ENCODE results near the gene TMC7. TPM values are rescaled to one million over a fixed set of nuclear protein-coding genes. Genes with fewer than 3 reads are reported as not detected.

Gene TMC7
- total and polyA plus RNA-seq, 2 donors (not counting 3 experiments of a cell fraction or from before 2014, with no cell fraction given) = 5.7 to 7.0 TPM

DNA sequence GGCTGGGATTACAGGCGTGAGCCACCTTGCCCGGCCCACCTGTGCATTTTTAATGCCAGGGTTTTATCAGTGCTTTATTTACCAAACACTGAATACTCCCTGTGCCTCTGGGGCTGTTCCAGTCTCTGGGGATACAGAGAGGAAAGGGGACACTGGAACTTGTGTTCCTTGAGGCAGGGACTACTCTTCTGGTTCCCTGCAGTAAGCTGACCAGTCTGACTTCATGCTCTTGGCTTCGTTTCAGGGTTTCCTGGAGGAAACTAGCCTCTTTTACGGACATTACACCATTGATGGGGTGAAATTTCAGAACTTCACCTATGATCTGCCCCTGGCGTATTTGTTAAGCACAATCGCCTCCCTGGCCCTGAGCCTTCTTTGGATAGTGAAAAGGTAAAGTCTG, 46.2 kb downstream of the TMC7 start:
- BruUV-seq (replicated peaks) = no TSS peak
- H3K9me1 ChIP-seq (replicated peaks; ENCODE audit: control insufficient read depth, extremely low read depth, insufficient read depth, low read length) = no peaks in the 10 kb centered on the region
- H3K27me3 ChIP-seq (ENCODE audit: control insufficient read depth in 2 of 2, insufficient read depth in 2 of 2, low read length in 2 of 2) = no peaks in the 10 kb centered on the region
- no peaks in the 10 kb centered on the region for H3K9me3 ChIP-seq (replicated peaks; ENCODE audit: control insufficient read depth, insufficient read depth, low read length)
- TF ChIP-seq EZH2 (IDR thresholded peaks at IDR 0.05; ENCODE audit: borderline replicate concordance, low read depth, low read length, severe bottlenecking) (no peak), POLR2A (IDR thresholded peaks at IDR 0.05; ENCODE audit: low read depth, low read length) (no peak), FOS (IDR thresholded peaks at IDR 0.05; ENCODE audit: borderline replicate concordance, insufficient read depth, low read length) (no peak), GATA2 (IDR thresholded peaks at IDR 0.05; ENCODE audit: insufficient read depth, insufficient read length, low read depth, low read length) (no peak), MYC (IDR thresholded peaks at IDR 0.05; ENCODE audit: low read depth, low read length) (no peak)
- TF ChIP-seq, protein P1, sequence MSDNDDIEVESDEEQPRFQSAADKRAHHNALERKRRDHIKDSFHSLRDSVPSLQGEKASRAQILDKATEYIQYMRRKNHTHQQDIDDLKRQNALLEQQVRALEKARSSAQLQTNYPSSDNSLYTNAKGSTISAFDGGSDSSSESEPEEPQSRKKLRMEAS (IDR thresholded peaks at IDR 0.05; ENCODE audit: insufficient read depth, insufficient read length) = no peak
- ChIA-PET POLR2A (no interaction called here), CTCF (interaction anchor here (0.9 kb wide), 1 partner anchor 46 kb away, joined by 4 read pairs; the partner anchor contains the start of gene TMC7)
- H4K20me1 ChIP-seq (replicated peaks; ENCODE audit: control insufficient read depth, extremely low read depth, insufficient read depth, low read length) = no peaks in the 10 kb centered on the region
- no peak overlapping the region for H2AFZ ChIP-seq (ENCODE audit: low read depth, low read length)
- DNase-seq (ENCODE audit: low read depth, low spot score) (peak; percentile 40), FAIRE-seq (no peak)
- H3K4me1 ChIP-seq (ENCODE audit: control insufficient read depth, extremely low read depth, insufficient read depth, low read length) = peaks cover 3% of the 10 kb centered on the region
- H3K27ac ChIP-seq (ENCODE audit: insufficient read depth, low read depth, low read length) = no peak overlapping the region
- H3K4me2 ChIP-seq (ENCODE audit: insufficient read depth, low read length) = no peak overlapping the region
- H3K9ac ChIP-seq (replicated peaks; ENCODE audit: extremely low read depth, insufficient read depth, low read length) = no peak overlapping the region
- H3K36me3 ChIP-seq (ENCODE audit: control insufficient read depth in 2 of 2, extremely low read depth in 1 of 2, insufficient read depth in 2 of 2, low read length in 2 of 2) = peaks cover 0 to 3% of the 10 kb centered on the region in 2 experiments
- dilution Hi-C loops (cut with MboI; ENCODE audit: extremely low pct_ligation_motif_present, low sequenced_read_pairs) = no loop called here
- H3K79me2 ChIP-seq (ENCODE audit: control insufficient read depth, insufficient read depth, low read length) = no peaks in the 10 kb centered on the region
- H3K4me3 ChIP-seq (replicated peaks in 1 of 3; ENCODE audit: insufficient read depth in 1 of 3, low read depth in 1 of 3, low read length in 3 of 3) = no peak overlapping the region
- intact Hi-C loops (cut with micrococcal nuclease) = loop anchor here (2.0 kb wide), 1 partner anchor 33 kb away; no protein-coding TSS in a partner anchor

DNA sequence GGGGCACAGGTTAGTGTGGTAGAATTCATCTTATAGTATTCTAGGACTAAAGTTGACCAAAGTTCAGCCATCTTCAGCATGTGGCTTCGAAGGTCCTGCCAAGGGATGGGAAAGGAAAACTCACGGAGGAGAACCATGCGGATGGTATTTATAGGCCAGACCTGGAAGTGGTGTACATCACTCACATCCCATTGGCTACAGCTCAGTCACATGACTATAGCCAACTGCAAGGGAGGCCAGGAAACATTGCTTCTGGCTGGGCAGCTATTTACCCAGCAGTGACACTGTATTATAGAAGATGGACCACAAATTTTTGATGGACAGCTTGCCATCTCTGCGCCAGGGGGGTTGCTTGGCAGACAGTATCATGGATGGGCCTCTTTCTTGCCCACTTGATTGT, 48.0 kb downstream of the TMC7 start:
- TF ChIP-seq POLR2AphosphoS5 (IDR thresholded peaks at IDR 0.05; ENCODE audit: insufficient read depth, low read depth, low read length) (no peak), POLR2A (IDR thresholded peaks at IDR 0.05; ENCODE audit: low read depth, low read length) (no peak), FOS (IDR thresholded peaks at IDR 0.05; ENCODE audit: borderline replicate concordance, insufficient read depth, low read length) (no peak), EZH2 (IDR thresholded peaks at IDR 0.05; ENCODE audit: borderline replicate concordance, low read depth, low read length, severe bottlenecking) (no peak)
- peaks cover 0 to 3% of the 10 kb centered on the region in 2 experiments for H3K36me3 ChIP-seq (ENCODE audit: control insufficient read depth in 2 of 2, extremely low read depth in 1 of 2, insufficient read depth in 2 of 2, low read length in 2 of 2)
- CTCF ChIA-PET = no interaction called here
- no peaks in the 10 kb centered on the region for H3K9me1 ChIP-seq (replicated peaks; ENCODE audit: control insufficient read depth, extremely low read depth, insufficient read depth, low read length)
- H3K27ac ChIP-seq (ENCODE audit: insufficient read depth, low read depth, low read length) = no peak overlapping the region
- H3K4me2 ChIP-seq (ENCODE audit: insufficient read depth, low read length) = no peak overlapping the region
- POLR2A ChIA-PET = no interaction called here
- no peaks in the 10 kb centered on the region for H3K27me3 ChIP-seq (ENCODE audit: control insufficient read depth in 2 of 2, insufficient read depth in 2 of 2, low read length in 2 of 2)
- no peaks in the 10 kb centered on the region for H3K9me3 ChIP-seq (replicated peaks; ENCODE audit: control insufficient read depth, insufficient read depth, low read length)
- dilution Hi-C loops (cut with MboI; ENCODE audit: extremely low pct_ligation_motif_present, low sequenced_read_pairs) = no loop called here
- FAIRE-seq (no peak), DNase-seq (ENCODE audit: low read depth, low spot score) (no peak)
- H2AFZ ChIP-seq (ENCODE audit: low read depth, low read length) = no peak overlapping the region
- no peaks in the 10 kb centered on the region for H4K20me1 ChIP-seq (replicated peaks; ENCODE audit: control insufficient read depth, extremely low read depth, insufficient read depth, low read length)
- H3K4me3 ChIP-seq (replicated peaks in 1 of 3; ENCODE audit: insufficient read depth in 1 of 3, low read depth in 1 of 3, low read length in 3 of 3) = no peak overlapping the region
- intact Hi-C loops (cut with micrococcal nuclease) = loop anchor here (2.0 kb wide), 1 partner anchor 31 kb away; no protein-coding TSS in a partner anchor
- H3K4me1 ChIP-seq (ENCODE audit: control insufficient read depth, extremely low read depth, insufficient read depth, low read length) = peaks cover 3% of the 10 kb centered on the region
- H3K79me2 ChIP-seq (ENCODE audit: control insufficient read depth, insufficient read depth, low read length) = no peaks in the 10 kb centered on the region
- H3K9ac ChIP-seq (replicated peaks; ENCODE audit: extremely low read depth, insufficient read depth, low read length) = no peak overlapping the region
- no TSS peak for BruUV-seq (replicated peaks)
